HL-60 (cell line): ENCODE results near the gene ST6GALNAC1.

Source experiments
- GABPA ChIP-seq: IDR thresholded peaks from 2 replicates; pipeline ENCODE4 v1.6.1; 2012; ENCODE audit warnings: low read depth
- POLR2AphosphoS5 ChIP-seq: IDR thresholded peaks from 2 replicates; pipeline ENCODE4 v1.6.1; 2012; ENCODE audit warnings: low read depth
- TF ChIP-seq, protein P1 (sequence below): IDR thresholded peaks from one replicate; pipeline ENCODE4 v1.5.1; 2011; ENCODE audit warnings: low read length, control low read depth, inconsistent platforms; ENCODE audit not compliant: insufficient read depth

DNA sequence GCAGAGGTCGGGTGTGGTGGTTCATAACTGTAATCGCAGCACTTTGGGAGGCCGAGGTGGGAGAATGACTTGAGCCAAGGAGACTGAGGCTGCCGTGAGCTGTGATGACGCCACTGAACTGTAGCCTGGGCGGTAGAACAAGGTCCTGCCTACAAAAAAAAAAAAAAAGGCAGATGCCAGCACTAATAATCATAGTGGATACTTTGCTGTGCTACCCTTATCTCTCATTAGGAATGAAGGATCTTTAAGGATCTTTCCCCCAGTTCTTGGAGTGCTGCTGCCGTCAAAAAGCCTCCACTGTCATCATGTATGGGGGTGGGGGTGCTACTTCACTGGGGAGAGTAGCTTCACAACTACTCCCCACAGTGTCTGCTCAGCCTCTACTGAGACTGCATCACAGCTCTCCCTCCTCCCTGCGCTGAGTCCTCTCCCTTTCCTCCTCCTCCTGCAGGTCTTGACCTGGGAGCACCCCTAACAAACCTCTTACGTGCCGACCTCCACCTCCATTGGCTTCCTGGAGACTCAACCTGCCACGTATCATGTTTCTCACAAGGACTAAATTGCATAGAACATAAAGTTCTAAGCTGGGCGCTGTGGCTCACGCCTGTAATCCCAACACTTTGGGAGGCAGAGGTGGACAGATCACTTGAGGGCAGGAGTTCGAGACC lies 24.4 kb upstream of the ST6GALNAC1 start:
- TF ChIP-seq, protein P1, sequence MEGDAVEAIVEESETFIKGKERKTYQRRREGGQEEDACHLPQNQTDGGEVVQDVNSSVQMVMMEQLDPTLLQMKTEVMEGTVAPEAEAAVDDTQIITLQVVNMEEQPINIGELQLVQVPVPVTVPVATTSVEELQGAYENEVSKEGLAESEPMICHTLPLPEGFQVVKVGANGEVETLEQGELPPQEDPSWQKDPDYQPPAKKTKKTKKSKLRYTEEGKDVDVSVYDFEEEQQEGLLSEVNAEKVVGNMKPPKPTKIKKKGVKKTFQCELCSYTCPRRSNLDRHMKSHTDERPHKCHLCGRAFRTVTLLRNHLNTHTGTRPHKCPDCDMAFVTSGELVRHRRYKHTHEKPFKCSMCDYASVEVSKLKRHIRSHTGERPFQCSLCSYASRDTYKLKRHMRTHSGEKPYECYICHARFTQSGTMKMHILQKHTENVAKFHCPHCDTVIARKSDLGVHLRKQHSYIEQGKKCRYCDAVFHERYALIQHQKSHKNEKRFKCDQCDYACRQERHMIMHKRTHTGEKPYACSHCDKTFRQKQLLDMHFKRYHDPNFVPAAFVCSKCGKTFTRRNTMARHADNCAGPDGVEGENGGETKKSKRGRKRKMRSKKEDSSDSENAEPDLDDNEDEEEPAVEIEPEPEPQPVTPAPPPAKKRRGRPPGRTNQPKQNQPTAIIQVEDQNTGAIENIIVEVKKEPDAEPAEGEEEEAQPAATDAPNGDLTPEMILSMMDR, result no peak
- no peak for TF ChIP-seq GABPA
- no peak for TF ChIP-seq POLR2AphosphoS5
